ENCODE results near the gene NMU.

Gene NMU

DNA sequence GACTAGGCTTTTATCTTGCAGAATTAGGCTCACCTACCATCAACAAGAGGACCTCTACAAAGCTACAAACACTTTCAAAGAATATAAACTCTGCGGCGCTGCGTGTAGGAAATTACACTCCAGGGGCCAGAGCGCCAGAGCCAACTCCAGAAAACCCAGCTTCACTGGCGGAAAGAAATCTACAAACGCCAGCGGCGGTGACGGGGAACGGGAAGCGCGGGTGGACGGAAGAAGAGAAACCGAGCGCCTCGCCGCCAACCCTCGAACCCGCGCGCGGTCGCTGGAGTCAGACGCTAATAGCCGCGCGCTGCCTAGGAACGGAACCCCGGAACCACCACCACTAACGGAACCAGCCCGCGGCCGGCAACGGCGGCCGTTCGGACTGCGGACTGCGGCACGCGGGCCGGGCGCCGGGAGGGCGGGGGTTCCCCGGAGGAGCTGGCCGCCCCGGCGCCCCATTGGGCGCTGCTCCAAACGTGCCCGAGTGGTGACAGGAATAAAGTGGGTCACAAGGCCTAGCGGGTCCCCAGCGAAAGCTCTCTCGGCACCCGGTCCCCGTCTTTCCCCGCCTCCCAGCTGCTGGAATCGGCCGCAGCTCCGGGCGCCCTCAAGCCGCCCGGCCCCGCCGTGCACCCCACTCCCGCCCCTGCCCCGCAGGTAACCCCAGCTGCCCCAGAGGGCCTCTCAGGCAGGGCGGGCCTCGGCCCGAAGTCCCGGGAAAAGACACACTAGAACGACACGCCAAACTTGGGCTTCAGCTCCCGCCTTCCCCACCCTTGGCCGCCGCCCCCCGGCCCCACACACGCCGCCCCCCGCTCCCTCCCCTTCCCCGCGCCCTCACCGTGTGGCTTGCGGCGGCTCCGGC, 90.2 kb downstream of the NMU start:
- ATAC-seq (ENCODE audit: low read depth) (peak; percentile 32), DNase-seq (ENCODE audit: low spot score) (peak; percentile 75)
- Histone ChIP-seq H3K4me3 (ENCODE audit: severe bottlenecking) (peak overlapping the region; percentile 83), H3K27ac (ENCODE audit: poor library complexity, severe bottlenecking) (peak overlapping the region; percentile 95), H3K27me3 (ENCODE audit: insufficient read depth, poor library complexity, severe bottlenecking) (no peaks in the 10 kb centered on the region), H3K36me3 (ENCODE audit: low read depth) (peaks cover 6% of the 10 kb centered on the region; the same call in 1 of the 2 replicates), H3K4me1 (ENCODE audit: insufficient read depth, poor library complexity, severe bottlenecking) (peaks cover 39% of the 10 kb centered on the region), H3K9me3 (ENCODE audit: severe bottlenecking) (no peaks in the 10 kb centered on the region)
- TF ChIP-seq, protein P1, sequence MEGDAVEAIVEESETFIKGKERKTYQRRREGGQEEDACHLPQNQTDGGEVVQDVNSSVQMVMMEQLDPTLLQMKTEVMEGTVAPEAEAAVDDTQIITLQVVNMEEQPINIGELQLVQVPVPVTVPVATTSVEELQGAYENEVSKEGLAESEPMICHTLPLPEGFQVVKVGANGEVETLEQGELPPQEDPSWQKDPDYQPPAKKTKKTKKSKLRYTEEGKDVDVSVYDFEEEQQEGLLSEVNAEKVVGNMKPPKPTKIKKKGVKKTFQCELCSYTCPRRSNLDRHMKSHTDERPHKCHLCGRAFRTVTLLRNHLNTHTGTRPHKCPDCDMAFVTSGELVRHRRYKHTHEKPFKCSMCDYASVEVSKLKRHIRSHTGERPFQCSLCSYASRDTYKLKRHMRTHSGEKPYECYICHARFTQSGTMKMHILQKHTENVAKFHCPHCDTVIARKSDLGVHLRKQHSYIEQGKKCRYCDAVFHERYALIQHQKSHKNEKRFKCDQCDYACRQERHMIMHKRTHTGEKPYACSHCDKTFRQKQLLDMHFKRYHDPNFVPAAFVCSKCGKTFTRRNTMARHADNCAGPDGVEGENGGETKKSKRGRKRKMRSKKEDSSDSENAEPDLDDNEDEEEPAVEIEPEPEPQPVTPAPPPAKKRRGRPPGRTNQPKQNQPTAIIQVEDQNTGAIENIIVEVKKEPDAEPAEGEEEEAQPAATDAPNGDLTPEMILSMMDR (IDR thresholded peaks at IDR 0.05; ENCODE audit: poor library complexity, severe bottlenecking), result no peak

All from RWPE2 (cell line).